ENCODE data around the gene G6PC1.
"Not testable (repeated sequence)": the region's sequence is repeated elsewhere in the genome, so short reads cannot be mapped to it uniquely, and the experiment has no call there.

G6PC1 gene

DNA sequence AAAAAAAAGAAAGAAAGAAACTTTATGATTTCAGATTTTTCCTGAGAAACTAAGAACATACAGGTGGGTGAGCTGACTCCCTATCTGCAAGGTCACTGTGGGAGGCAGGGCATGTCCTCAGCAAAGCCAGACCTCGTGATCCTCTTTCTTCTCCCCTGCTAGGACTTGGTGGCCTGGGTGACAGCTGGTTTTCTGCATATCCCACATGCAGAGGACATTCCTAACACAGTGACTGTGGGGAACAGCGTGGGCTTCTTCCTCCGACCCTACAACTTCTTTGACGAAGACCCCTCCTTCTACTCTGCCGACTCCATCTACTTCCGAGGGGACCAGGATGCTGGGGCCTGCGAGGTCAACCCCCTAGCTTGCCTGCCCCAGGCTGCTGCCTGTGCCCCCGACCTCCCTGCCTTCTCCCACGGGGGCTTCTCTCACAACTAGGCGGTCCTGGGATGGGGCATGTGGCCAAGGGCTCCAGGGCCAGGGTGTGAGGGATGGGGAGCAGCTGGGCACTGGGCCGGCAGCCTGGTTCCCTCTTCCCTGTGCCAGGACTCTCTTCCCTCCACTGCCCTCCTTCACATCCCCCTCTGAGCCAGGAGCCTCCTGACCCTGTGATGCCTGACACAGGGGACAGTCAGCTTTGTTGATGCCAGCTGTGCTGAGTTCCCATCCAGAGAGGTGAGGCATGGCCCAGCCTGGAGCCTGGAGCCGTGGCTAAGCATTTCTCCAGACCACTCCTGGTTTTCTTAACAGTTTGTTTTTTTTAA, 26.5 kb upstream of the G6PC1 start:
- not testable (repeated sequence) for DNase-seq

DNA sequence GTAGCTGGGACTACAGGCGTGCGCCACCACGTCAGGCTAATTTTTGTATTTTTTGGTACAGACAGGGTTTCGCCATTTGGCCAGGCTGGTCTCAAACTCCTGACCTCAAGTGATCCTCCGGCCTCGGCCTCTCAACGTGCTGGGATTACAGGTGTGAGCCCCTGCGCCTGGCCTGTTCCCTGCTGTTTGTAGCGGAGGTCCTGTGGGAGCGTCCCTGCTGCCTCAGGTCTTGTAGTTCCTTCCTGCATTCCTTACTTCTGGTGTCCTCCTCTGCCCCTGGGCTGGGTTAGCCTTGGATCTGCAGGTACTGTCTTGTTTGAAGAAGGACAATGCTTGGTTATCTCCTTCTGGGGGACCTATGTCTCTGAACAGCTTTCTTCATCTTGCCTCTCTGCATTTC, 23.6 kb upstream of the G6PC1 start:
- no peak for DNase-seq

DNA sequence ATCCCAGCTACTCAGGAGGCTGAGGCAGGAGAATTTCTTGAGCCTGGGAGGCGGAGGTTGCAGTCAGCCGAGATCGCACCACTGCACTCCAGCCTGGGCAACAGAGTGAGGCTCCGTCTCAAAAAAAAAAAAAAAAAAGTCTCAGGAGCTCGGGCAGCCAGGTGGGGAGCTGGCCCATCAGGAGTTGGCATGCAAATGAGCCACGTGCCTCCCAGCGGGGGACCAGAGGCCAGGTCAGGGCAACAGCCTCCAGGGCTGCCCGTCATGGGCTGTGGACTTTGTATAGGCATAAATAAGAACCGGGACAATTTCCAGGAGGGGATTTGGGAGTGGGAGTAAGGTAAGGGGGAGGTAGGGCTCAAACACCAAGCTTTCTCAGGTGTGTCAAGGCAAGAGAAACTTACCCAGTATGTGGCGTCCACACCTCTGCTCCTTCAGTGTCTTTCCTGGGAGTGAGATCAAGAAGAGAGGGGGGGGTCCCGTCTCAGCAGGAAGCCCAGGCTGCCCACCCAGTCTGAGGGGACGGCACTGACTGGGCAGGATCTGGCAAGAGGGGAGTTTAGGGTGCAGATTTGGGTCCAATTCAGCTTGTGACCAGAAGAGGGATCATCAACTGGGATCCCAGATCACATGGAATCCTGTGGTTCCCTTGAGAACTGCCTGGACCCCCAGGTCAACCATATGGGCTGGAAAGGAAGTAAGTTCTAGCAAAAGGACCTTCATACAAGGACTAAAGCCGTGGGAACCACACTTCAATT, 22.3 kb upstream of the G6PC1 start:
- no peak for DNase-seq

DNA sequence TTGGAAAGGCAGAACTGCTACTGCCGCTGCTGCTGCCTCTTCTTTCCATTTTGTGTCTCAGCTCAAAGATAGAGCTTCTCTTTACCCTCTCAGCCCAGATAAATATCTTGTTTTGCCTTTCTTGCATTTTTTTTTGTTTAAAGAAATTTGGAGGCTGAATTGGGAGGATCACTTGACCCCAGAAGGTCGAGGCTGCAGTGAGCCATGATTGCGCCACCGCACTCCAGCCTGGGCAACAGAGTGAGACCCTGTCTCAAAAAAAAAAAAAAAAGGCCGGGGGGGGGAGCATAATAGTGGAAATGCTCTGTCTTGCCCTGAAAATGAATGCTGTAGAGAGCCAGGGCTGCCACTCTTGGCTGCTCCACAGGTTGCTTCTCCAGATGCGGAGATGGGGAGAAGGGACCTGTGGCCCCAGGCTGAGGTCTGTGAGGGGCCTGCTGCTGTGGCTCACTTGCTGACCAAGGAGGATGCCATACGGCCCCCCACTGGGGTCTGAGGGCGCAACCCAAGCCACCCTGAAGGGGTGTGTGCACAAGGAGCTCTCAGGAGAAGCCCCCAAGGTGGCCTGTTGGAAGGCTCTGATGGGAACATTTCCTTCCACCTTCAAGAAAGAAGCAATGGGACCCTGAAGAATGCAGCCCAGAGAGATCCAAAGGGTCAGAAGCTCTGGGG, 21.5 kb upstream of the G6PC1 start:
- no peak for DNase-seq

DNA sequence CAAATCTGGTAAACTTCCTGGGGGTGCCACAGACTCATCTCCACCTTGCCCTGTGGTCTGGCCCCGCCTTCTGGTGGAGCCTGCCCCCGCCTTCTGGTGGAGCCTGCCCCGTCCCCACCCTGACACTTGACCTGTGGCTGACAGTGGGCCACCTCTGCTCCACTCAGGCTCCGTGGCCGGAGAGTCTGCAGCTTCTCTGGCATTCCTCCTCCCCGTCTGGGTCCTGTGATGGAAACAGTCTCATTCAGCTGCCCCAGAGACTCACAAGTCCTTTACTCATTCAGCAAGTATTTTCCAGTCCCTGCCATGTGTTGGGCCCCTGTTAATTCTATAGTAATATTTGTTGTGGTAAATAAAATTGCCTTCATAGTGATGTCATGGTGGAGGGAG, 21.0 kb upstream of the G6PC1 start:
- DNase-seq, result no peak

DNA sequence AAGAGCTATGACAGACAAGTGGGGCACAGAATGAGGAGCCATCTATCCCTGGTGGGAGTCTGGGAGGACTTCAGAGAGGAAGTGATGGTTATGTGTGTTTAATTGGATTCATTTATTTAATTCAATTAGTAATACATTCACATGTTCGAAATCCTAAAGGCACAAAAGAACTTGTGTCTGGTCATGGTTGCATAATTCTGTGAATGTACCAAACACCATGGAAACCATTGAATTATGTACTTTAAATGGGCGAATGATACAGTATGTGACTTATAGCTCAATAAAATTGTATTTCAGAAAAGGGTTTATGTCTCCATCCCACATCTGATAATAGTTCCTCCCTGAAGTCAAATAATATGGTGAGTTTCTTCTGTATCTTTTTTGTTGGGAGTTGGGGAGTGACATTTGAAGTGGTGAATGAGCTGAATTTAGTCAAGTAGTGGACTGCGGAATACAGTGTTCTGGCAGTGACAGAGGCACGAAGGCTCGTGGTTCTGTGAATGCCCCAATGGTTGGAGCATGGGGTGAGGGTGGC, 19.8 kb upstream of the G6PC1 start:
- no peak for DNase-seq

DNA sequence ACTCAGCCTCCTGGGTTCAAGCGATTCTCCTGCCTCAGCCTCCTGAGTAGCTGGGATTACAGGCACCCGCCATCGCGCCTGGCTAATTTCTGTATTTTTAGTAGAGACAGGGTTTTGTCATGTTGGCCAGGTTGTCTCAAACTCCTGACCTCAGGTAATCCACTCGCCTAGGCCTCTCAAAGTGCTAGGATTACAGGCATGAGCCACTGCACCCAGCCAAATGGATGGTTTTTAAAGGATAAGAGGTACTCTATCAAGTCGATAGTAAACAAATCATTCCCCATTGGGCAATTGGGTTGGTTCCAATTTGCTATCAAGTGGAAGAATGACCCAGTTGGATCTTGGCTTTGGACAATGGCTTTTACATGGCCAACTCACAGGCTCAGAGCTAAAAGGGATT, 18.9 kb upstream of the G6PC1 start:
- DNase-seq, result not testable (repeated sequence)

DNA sequence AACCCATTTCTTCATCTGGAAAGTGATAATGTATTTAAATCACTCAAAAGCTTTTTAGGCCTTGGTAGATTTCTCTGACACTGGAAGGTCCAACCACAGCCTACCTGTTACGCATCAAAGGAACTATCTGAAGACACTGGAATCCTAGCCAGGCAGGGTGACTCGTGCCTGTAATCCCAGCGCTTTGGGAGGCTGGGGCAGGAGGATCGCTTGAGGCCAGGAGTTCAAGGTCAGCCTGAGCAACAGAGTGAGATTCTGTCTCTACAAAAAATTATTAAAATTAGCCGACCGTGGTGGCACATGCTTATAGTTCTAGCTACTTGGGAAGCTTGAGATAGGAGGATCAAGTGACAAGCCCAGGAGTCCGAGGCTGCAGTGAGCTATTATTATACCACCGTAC, 18.4 kb upstream of the G6PC1 start:
- DNase-seq, result no peak

DNA sequence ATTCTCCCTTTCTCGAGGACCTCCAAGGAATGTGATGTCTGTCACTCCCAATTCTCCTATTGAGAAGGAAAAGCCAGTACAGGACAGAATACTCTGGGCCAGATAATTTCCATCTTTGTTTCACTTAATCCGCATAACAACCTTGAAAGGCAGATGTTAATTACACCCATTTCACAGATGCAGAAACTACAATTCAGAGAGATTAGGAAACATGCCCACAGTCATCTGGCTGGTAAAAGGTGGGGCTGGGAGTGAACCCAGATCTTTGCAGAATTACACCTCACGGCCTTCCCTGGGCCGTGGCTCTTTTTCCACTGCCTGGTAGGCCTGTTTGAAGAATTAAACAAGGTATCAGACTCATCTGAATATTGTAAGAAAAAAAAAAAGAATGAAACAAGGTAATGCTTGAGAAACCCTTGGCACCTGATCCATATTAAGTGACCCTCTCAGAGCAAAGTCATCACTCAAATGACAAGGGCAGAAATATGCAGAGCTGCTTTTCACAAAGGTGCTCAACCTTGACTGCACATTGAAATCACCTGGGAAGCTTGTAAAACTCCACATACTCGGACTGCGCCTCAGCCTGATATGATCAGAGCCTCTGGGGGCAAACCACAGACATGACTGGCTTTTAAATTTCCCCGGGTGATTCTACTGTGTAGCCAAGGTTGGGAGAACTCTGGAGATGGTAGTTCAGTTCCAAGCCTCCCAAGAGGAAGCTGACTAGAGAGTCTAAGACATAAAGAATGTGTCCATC, 16.6 kb upstream of the G6PC1 start:
- DNase-seq, result no peak

DNA sequence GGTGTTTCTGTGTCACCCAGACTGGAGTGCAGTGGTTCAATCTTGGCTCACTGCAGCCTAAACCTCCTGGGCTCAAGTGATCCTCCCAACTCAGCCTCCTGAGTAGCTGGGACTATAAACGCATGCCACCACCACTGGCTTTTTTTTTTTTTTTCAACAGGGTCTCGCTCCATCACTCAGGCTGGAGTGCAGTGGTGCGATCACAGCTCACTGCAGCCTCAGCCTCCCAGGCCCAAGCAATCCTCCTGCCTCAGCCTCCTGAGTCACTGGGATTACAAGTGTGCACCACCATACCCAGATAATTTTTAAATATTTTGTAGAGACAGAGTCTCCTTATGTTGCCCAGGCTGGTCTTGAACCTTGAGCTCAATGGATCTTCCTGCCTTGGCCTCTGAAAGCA, 14.8 kb upstream of the G6PC1 start:
- DNase-seq, result not testable (repeated sequence)

DNA sequence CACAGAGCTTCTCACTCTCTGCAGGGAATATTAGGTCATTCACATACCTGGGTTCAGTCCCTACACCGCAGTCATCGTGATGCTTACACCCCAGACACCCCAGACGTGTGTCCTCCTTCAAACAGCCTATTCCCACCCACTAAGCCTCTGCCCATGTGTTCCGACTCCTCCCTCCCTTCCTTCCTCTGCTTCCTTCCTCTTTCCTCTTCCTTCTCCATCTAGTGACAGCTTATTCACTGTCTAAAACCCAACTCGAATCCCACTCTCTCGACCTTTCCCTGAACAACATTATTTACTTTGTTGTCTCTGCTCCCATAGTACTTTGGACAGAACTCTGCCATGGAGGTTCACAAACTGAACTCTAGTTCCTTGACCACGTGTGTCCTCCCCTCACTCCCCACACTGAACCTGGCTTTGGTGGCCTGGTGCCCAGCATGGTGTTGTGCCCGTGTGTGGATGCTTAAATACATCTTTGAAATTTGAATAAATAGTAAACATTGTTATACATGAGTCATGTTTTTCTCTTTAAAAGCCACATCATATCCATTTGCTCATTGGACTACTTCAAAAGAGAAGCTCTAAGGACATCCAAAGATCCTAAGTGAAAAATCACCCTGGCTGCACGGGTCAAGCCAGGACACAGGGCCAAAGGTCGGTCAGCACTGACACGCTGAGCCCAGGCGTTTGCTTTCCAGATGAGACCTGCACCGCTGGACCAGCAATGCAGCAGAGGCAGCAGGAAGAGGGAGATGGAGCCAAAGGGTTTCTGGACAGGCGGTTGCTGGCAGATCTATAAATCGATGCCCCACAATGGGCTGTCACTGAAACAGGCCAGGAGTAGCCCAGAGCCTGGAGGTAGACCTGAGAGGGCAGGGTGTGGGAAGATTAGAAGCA, 14.1 kb upstream of the G6PC1 start:
- DNase-seq, result no peak

DNA sequence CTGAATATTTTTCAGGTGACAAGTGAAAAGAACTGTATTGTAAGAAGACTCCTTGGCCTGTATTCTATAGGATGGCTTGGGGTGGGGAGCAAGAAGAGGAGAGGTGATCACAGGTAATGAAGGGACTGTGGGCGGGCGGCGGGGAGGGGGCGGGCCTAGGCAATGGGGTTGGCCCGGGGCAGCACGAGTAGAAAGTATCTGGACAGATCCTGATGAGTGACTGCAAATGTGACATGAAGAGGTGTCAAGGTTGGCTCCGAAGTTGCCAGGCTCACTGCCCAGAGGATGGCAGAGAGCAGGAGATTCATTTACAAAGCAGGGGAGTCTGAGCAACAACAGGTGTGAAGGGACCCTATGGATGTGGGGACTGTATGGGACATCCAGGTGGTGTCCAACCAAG, 10.8 kb upstream of the G6PC1 start:
- no peak for DNase-seq

DNA sequence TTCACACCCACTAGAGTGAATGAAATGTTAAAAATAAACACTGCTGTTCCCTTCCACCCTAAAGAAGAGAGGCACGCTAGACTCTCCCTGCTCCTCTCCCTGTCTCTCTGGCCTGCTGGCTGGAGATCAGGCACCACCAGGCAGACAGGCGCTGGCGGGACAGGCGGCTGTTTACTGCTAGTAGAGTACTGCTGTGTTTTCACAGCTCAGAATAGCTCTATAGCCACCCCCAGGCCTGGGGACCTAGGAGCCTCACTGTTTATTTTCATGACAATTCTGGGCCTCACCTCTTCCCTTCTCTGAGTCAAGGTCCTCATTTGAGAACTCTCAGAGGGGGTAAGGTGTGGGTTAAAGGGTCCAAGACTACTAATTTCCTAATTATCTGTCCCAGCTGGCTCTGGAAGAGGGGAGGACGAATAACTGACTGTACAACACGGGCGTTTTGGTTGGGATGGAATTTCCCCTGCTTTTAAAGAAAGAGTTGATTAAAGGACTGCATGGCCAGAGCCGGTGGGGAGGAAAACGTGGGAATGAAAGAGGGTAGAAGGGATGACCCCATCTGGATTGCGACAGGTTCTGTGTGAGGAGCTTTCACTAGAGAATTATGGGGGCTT, 9.0 kb upstream of the G6PC1 start:
- DNase-seq, result no peak

DNA sequence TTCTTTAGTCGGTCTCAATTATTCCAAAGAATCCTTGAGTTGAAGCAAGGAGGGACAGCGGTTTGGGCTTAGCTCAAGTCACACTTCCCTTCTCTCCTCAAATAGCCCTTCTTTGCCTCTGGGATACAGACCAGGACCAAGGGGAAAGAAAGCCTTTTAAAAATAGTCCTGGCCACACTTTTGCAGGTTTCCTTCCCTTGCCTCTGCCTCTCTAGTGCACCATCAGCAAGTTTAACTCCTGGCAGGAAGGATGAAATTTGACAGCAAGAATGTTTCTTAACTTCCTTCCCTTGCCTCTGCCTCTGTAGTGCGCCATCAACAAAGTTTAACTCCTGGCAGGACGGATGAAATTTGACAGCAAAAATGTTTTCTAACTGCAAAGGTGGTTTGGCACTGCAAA, 7.2 kb upstream of the G6PC1 start:
- DNase-seq, result no peak

DNA sequence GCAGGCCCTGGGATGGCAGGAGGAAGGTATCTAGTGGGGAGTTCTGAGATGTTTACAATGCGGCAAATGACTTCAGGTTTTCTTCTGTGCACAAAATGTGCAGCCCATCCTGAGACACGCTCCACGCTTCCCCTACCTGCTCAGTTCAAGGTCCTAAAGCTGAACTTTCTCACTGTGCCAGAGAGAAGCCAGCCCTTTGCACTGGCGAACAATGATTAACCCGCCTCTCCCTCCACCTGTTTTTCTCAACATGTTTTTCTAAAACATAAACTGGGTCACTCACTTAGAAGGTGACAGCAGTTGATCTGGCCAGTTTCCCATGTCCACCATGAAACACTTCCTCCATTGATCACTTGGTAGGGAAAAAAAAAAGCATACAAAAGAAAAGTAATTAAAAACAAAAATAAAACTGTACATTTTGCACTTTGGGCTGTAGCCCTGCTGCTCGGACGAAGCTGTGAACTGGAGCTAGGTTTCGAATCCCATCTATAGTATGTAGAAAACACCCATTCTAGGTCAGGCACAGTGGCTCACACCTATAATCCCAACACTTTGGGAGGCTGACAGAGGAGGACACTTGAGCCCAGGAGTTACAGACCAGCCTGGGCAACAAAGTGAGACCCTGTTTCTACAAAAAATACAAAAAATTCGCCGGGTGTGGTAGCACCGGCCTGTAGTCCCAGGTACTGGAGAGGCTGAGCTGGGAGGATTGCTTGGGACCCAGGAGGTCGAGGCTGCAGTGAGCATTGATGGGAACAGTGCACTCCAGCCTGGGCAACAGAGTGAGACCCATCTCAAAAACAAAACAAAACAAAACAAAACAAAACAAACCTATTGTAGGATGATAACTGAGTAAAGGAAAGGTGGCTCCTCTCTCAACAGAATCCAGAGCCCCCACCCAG, 6.1 kb upstream of the G6PC1 start:
- DNase-seq, result no peak

DNA sequence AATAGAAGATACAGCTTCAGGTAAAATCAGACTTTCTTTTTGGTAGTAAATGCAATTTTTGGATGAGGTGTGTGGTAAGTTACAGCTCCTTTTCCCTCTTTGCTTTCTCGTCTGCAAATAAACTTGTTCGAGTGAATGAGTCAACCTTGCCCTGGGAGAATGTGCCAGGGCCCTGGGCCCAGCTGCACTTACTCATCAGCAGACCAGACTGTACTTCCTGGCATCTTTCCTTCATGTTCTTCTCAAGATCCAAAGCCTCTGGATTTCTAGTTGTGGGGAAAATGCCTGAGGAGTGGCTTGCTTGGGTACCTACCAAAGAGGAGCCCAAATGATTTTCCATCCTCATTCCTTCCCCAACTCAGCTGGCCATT, 5.4 kb upstream of the G6PC1 start:
- DNase-seq, result no peak

DNA sequence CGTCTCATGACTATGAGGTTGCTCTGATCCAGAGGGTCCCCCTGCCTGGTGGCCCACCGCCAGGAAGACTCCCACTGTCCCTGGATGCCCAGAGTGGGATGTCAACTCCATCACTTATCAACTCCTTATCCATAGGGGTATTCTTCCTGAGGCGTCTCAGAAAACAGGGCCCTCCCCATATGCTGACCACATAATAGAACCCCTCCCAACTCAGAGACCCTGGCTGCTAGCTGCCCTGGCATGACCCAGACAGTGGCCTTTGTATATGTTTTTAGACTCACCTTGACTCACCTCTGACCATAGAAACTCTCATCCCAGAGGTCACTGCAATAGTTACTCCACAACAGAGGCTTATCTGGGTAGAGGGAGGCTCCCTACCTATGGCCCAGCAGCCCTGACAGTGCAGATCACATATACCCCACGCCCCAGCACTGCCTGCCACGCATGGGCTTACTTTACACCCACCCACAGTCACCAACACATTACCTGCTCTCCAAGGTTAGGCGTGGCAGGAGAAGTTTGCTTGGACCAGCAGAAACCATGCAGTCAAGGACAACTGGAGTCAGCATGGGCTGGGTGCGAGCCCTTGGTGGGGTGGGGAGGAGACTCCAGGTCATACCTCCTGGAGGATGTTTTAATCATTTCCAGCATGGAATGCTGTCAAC, 2.3 kb upstream of the G6PC1 start:
- DNase-seq, result no peak

DNA sequence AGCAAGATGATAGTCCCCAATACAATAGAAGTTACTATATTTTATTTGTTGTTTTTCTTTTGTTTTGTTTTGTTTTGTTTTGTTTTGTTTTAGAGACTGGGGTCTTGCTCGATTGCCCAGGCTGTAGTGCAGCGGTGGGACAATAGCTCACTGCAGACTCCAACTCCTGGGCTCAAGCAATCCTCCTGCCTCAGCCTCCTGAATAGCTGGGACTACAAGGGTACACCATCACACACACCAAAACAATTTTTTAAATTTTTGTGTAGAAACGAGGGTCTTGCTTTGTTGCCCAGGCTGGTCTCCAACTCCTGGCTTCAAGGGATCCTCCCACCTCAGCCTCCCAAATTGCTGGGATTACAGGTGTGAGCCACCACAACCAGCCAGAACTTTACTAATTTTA, 618 bp upstream of the G6PC1 start:
- DNase-seq, result not testable (repeated sequence)

DNA sequence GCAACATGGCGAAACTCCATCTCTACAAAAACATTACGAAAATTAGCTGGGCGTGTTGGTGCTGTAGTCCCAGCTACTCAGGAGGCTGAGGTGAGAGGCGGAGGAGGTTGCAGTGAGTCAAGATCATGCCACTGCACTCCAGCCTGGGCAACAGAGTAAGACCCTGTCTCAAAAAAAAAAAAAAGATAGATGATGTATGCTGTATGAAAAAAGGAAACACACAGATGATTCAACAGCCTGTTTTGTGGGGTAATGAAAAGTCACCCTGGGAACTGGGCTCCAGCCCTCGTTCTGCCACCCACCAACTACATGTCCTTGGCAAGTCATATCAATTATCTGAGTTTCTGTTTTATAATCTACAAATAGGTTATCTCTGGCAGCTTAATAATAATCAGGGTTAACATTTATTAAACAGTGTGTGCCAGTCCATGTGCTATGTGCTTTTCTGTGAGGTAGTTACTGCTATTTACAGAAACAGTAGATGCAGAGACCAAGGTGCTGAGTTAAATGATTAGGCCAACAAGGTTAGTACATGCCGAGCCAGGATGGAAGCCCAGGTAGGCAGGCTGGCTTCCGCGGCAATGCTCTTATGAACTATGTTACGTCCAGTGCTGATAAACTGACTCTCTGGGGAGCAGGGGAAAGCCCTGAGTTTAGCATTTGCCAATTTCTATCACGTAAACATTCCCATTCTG, 1.1 kb downstream of the G6PC1 start:
- DNase-seq, result no peak
